ENCODE measurements around the gene C5orf15.

The C5orf15 gene

GRCh38 chr5:133918316-133918715, 50.1 kb downstream of the C5orf15 start:
- DNase-seq: no peak

- no peak for DNase-seq
Measured at GRCh38 chr5:133917785-133918184, 50.6 kb downstream of the C5orf15 start.

GRCh38 chr5:133916914-133917313, 51.5 kb downstream of the C5orf15 start:
- no peak for DNase-seq

GRCh38 chr5:133916479-133916878, 51.9 kb downstream of the C5orf15 start:
- DNase-seq: no peak

GRCh38 chr5:133914434-133914833, 54.0 kb downstream of the C5orf15 start:
- no peak for DNase-seq

GRCh38 chr5:133913413-133914155, 54.8 kb downstream of the C5orf15 start:
- no peak for DNase-seq

GRCh38 chr5:133912951-133913350, 55.5 kb downstream of the C5orf15 start:
- no peak for DNase-seq

GRCh38 chr5:133910571-133910970, 57.9 kb downstream of the C5orf15 start:
- no peak for DNase-seq

- no peak for DNase-seq
Measured at GRCh38 chr5:133909603-133910002, 58.8 kb downstream of the C5orf15 start.

- DNase-seq: no peak
Measured at GRCh38 chr5:133907075-133907474, 61.4 kb downstream of the C5orf15 start.

GRCh38 chr5:133906303-133906702, 62.1 kb downstream of the C5orf15 start:
- DNase-seq: no peak

All from HCEC 1CT (cell line).